SK-N-SH (cell line): ENCODE results near the gene TRA2B. TPM values are rescaled to one million over a fixed set of nuclear protein-coding genes. Genes with fewer than 3 reads are reported as not detected.

Experiments used
- CTCF ChIA-PET: fragments of 300-600, 350-600 bp; formaldehyde crosslinking; extraction: SDS; loops from one replicate; lab custom pipeline; 2021; lab: Yijun Ruan, JAX
- POLR2A ChIA-PET: fragments of 350-600 bp; sonication (Branson Sonifier 250); formaldehyde crosslinking; extraction: SDS; loops from one replicate; lab custom pipeline; 2020; ENCODE audit warnings: antibody characterized with exemption, inconsistent platforms; lab: Yijun Ruan, JAX
- DNase-seq: peaks from one replicate; pipeline ENCODE4 v3.0.0; 2012
- H2AFZ ChIP-seq: fragments of 200-600 bp; sonication (generic); 2 replicates; pipeline ENCODE4 v1.8.1; 2016; ENCODE audit warnings: antibody characterized with exemption, mild to moderate bottlenecking, low read depth
- H3F3A ChIP-seq: fragments of 200-600 bp; sonication (generic); replicated peaks from 2 replicates; pipeline ENCODE3; 2016; ENCODE audit warnings: antibody characterized with exemption, mild to moderate bottlenecking; ENCODE audit not compliant: insufficient read depth
- H3K27ac ChIP-seq, 2 experiments: fragments of 200-500 bp in 1 of 2; fragments of 200-600 bp in 1 of 2; sonication (Bioruptor generic) in 1 of 2; sonication (generic), shearing (Covaris generic) in 1 of 2; 2 replicates each; pipeline versions ENCODE4 v1.5.1 to v1.6.1; 2014 to 2016; ENCODE audit warnings: low read depth in 2 of 2, inconsistent platforms in 1 of 2, low read length in 1 of 2, mild to moderate bottlenecking in 1 of 2, mixed read lengths in 1 of 2
- H3K27me3 ChIP-seq: fragments of 200-600 bp; sonication (generic), shearing (Covaris generic); 2 replicates; pipeline ENCODE4 v1.6.1; 2016; ENCODE audit warnings: mixed run types; ENCODE audit not compliant: insufficient read depth
- H3K36me3 ChIP-seq, 2 experiments: fragments of 200-500 bp in 1 of 2; fragments of 200-600 bp in 1 of 2; sonication (Bioruptor generic) in 1 of 2; sonication (generic) in 1 of 2; replicated peaks in 1 of 2; 2 replicates each; pipeline versions ENCODE3 to v1.5.1; 2014 to 2016; ENCODE audit warnings: low read length in 1 of 2, mild to moderate bottlenecking in 1 of 2; ENCODE audit not compliant: insufficient read depth in 2 of 2, control insufficient read depth in 1 of 2
- H3K4me1 ChIP-seq, 2 experiments: fragments of 200-500 bp in 1 of 2; fragments of 200-600 bp in 1 of 2; sonication (Bioruptor generic) in 1 of 2; sonication (generic), shearing (Covaris generic) in 1 of 2; 2 replicates each; pipeline versions ENCODE4 v1.5.1 to v1.6.1; 2014 to 2016; ENCODE audit warnings: low read depth in 1 of 2, low read length in 1 of 2, mixed run types in 1 of 2; ENCODE audit not compliant: insufficient read depth in 2 of 2, control insufficient read depth in 1 of 2
- H3K4me2 ChIP-seq: fragments of 200-600 bp; sonication (generic), shearing (Covaris generic); 2 replicates; pipeline ENCODE4 v1.6.1; 2017; ENCODE audit warnings: mixed run types
- H3K4me3 ChIP-seq, 2 experiments: fragments of 200-500 bp in 1 of 2; fragments of 200-600 bp in 1 of 2; sonication (Bioruptor generic) in 1 of 2; sonication (generic), shearing (Covaris generic) in 1 of 2; 2 replicates each; pipeline versions ENCODE4 v1.5.1 to v1.8.1; 2014 to 2016; ENCODE audit warnings: low read depth in 2 of 2, inconsistent platforms in 1 of 2, low read length in 1 of 2, mild to moderate bottlenecking in 1 of 2, mixed read lengths in 1 of 2, moderate library complexity in 1 of 2
- H3K79me2 ChIP-seq: fragments of 200-600 bp; sonication (generic); 2 replicates; pipeline ENCODE4 v1.8.1; 2017; ENCODE audit warnings: mild to moderate bottlenecking; ENCODE audit not compliant: insufficient read depth
- H3K9ac ChIP-seq: fragments of 200-600 bp; sonication (generic); 2 replicates; pipeline ENCODE4 v1.6.1; 2017; ENCODE audit warnings: mixed run types
- H3K9me2 ChIP-seq: fragments of 200-600 bp; sonication (generic); 2 replicates; pipeline ENCODE4 v1.6.1; 2017; ENCODE audit warnings: mixed run types
- H3K9me3 ChIP-seq: fragments of 200-600 bp; sonication (generic); 2 replicates; pipeline ENCODE4 v1.6.1; 2017; ENCODE audit warnings: mixed run types, mild to moderate bottlenecking, moderate library complexity
- H4K20me1 ChIP-seq: fragments of 200-600 bp; sonication (generic); 2 replicates; pipeline ENCODE4 v1.6.1; 2017; ENCODE audit warnings: mild to moderate bottlenecking, mixed run types; ENCODE audit not compliant: insufficient read depth
- CHD2 ChIP-seq: fragments of 150-350 bp; IDR thresholded peaks from 2 replicates; pipeline ENCODE4 v1.6.1; 2018; ENCODE audit warnings: low read length; ENCODE audit not compliant: partially characterized antibody
- FOSL2 ChIP-seq: IDR thresholded peaks from 2 replicates; pipeline ENCODE4 v1.4.0; 2012; ENCODE audit warnings: low read depth, mild to moderate bottlenecking, moderate library complexity, borderline replicate concordance
- FOXJ3 ChIP-seq: sonication (generic); formaldehyde crosslinking; IDR thresholded peaks from 2 replicates; pipeline ENCODE4 v1.5.1; 2020; ENCODE audit warnings: mild to moderate bottlenecking, missing genetic modification reagents
- FOXM1 ChIP-seq: IDR thresholded peaks from 2 replicates; pipeline ENCODE4 v1.4.0; 2012; ENCODE audit warnings: low read depth, mild to moderate bottlenecking
- GABPA ChIP-seq: IDR thresholded peaks from 2 replicates; pipeline ENCODE4 v1.4.0; 2012; ENCODE audit warnings: low read depth, mild to moderate bottlenecking
- GATA2 ChIP-seq: sonication (generic); formaldehyde crosslinking; IDR thresholded peaks from 2 replicates; pipeline ENCODE4 v1.5.0; 2020; ENCODE audit warnings: mild to moderate bottlenecking, missing genetic modification reagents
- IRF3 ChIP-seq: fragments of 150-350 bp; IDR thresholded peaks from 2 replicates; pipeline ENCODE4 v1.6.1; 2016; ENCODE audit warnings: mild to moderate bottlenecking, low read depth, low read length
- JUND ChIP-seq: IDR thresholded peaks from 2 replicates; pipeline ENCODE4 v1.4.0; 2012
- MEF2A ChIP-seq: IDR thresholded peaks from 2 replicates; pipeline ENCODE4 v1.4.0; 2012; ENCODE audit warnings: low read depth, borderline replicate concordance
- NFIC ChIP-seq: IDR thresholded peaks from 2 replicates; pipeline ENCODE4 v1.4.0; 2012; ENCODE audit warnings: borderline replicate concordance
- NRF1 ChIP-seq: IDR thresholded peaks from 2 replicates; pipeline ENCODE4 v1.6.1; 2012; ENCODE audit warnings: low read depth, mild to moderate bottlenecking, low read length
- PBX3 ChIP-seq: IDR thresholded peaks from 2 replicates; pipeline ENCODE4; 2012
- POLR2AphosphoS5 ChIP-seq: IDR thresholded peaks from 2 replicates; pipeline ENCODE4 v1.6.1; 2012; ENCODE audit warnings: low read depth, low read length
- RCOR1 ChIP-seq: fragments of 150-350 bp; IDR thresholded peaks from 2 replicates; pipeline ENCODE4 v1.6.1; 2017; ENCODE audit warnings: antibody characterized with exemption, low read length
- RFX5 ChIP-seq: IDR thresholded peaks from 2 replicates; pipeline ENCODE4 v1.6.1; 2012; ENCODE audit warnings: mild to moderate bottlenecking, improper control_type of control experiment, low read length
- SIN3A ChIP-seq: IDR thresholded peaks from 2 replicates; pipeline ENCODE4 v1.6.1; 2012; ENCODE audit warnings: low read depth, mild to moderate bottlenecking, low read length, moderate library complexity, borderline replicate concordance
- TAF1 ChIP-seq: IDR thresholded peaks from 2 replicates; pipeline ENCODE4 v1.6.1; 2012; ENCODE audit warnings: low read depth, mild to moderate bottlenecking, low read length, moderate library complexity, borderline replicate concordance
- TCF12 ChIP-seq: IDR thresholded peaks from 2 replicates; pipeline ENCODE4 v1.4.0; 2012
- TEAD4 ChIP-seq: IDR thresholded peaks from 2 replicates; pipeline ENCODE4 v1.4.0; 2012; ENCODE audit warnings: mild to moderate bottlenecking, borderline replicate concordance; ENCODE audit not compliant: insufficient read depth
- WGBS: methylation state at CpG from one replicate; pipeline ENCODE4 v1.1.6; 2017; ENCODE audit warnings: low lambda C conversion rate; 5-methylcytosine and 5-hydroxymethylcytosine counted together
- polyA plus RNA-seq, 3 experiments: library from polyadenylated mRNA; depleted of rRNA; stranded (reverse); fragments of >200 nt; gene quantifications; 2 replicates each; pipeline ENCODE4 v1.2.3, GENCODE V29; 2012
- TF ChIP-seq, protein P1 (sequence below): IDR thresholded peaks from 2 replicates; pipeline ENCODE4 v1.4.0; 2012; ENCODE audit warnings: low read depth, borderline replicate concordance
- TF ChIP-seq, protein P2 (sequence below): IDR thresholded peaks from 2 replicates; pipeline ENCODE4 v1.4.0; 2012; ENCODE audit warnings: low read depth, borderline replicate concordance
- TF ChIP-seq, protein P3 (sequence below): IDR thresholded peaks from 2 replicates; pipeline ENCODE4 v1.4.0; 2012; ENCODE audit warnings: low read depth

Gene TRA2B
- polyA plus RNA-seq, 1 of the 3 experiments (the other 2 are of a cell fraction): 212 TPM

DNA sequence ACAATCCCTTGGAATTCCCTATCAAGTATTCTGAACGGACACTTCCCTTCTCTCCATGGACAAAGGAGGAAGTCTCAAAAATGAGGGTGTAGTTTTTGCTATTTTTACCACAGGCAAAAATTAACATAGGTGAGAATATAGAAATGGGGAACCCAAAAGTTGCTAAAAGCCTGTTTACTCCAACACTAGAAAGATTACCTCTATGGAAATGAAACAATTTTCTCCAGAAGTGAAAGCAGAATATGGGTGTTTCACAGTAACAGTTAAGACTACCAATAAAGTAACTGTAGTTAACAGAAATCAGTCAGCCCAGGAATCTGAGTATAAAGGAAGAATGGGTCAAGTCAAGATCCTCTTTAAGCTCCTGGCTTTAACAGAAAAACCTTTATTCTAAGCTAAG lies 9.3 kb downstream of the TRA2B start:
- Histone ChIP-seq H2AFZ (no peak overlapping the region), H4K20me1 (peaks cover 100% of the 10 kb centered on the region), H3K4me1 (peaks cover 48 to 55% of the 10 kb centered on the region in 2 experiments), H3K79me2 (peaks cover 100% of the 10 kb centered on the region), H3K4me3 (no peak overlapping the region), H3K9ac (no peak overlapping the region), H3K36me3 (peaks cover 62 to 82% of the 10 kb centered on the region in 2 experiments), H3K27me3 (no peaks in the 10 kb centered on the region), H3K27ac (peak overlapping the region in 1 of 2 experiments; percentile 18; a peak in 2 of 4 replicates), H3K4me2 (peak overlapping the region; percentile 74; the same call in 1 of the 2 replicates), H3K9me2 (no peaks in the 10 kb centered on the region), H3F3A (peaks cover 34% of the 10 kb centered on the region), H3K9me3 (no peaks in the 10 kb centered on the region)
- no peak for DNase-seq
- POLR2A ChIA-PET: interaction anchor here (1.0 to 3.3 kb wide), 2 partner anchors 9 to 22 kb away, joined by 3 to 17 read pairs; partner anchors contain the start of gene TRA2B
- 0 out of 2 replicates have a peak, but pooled peaks have one; percentile 11 for TF ChIP-seq POLR2AphosphoS5
- no peak for TF ChIP-seq GABPA
- 55% methylated on average over 1 of the region's 1 CpG for WGBS
- CTCF ChIA-PET: interaction anchor here (0.9 to 3.0 kb wide), 4 partner anchors 7 to 268 kb away, joined by 3 to 24 read pairs (median 5); no protein-coding TSS in a partner anchor

- Histone ChIP-seq H3K9me2 (no peaks in the 10 kb centered on the region), H2AFZ (no peak overlapping the region), H3K4me3 (no peak overlapping the region; a peak in 1 of 4 replicates), H3K4me1 (peaks cover 40 to 53% of the 10 kb centered on the region in 2 experiments), H3K36me3 (peaks cover 70 to 91% of the 10 kb centered on the region in 2 experiments), H3K9me3 (no peaks in the 10 kb centered on the region), H3K9ac (no peak overlapping the region), H3K27ac (peak overlapping the region in 1 of 2 experiments; percentile 18; a peak in 2 of 4 replicates), H3K27me3 (no peaks in the 10 kb centered on the region), H4K20me1 (peaks cover 100% of the 10 kb centered on the region), H3K4me2 (peak overlapping the region; percentile 74; the same call in 1 of the 2 replicates), H3F3A (peaks cover 41% of the 10 kb centered on the region), H3K79me2 (peaks cover 100% of the 10 kb centered on the region)
- TF ChIP-seq, protein P1, sequence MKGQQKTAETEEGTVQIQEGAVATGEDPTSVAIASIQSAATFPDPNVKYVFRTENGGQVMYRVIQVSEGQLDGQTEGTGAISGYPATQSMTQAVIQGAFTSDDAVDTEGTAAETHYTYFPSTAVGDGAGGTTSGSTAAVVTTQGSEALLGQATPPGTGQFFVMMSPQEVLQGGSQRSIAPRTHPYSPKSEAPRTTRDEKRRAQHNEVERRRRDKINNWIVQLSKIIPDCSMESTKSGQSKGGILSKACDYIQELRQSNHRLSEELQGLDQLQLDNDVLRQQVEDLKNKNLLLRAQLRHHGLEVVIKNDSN: no peak
- TF ChIP-seq TCF12: no peak
- TF ChIP-seq FOXJ3 (CRISPR knock-in tag): no peak
- no peak for TF ChIP-seq NRF1
- no peak for TF ChIP-seq MEF2A
- no peak for TF ChIP-seq NFIC
- TF ChIP-seq TAF1: no peak
- TF ChIP-seq CHD2: no peak
- TF ChIP-seq GATA2 (CRISPR knock-in tag): no peak
- TF ChIP-seq RCOR1: no peak
- no peak for TF ChIP-seq TEAD4
- TF ChIP-seq JUND: no peak
- no peak for TF ChIP-seq SIN3A
- TF ChIP-seq FOXM1: no peak
- TF ChIP-seq PBX3: no peak
- TF ChIP-seq, protein P2, sequence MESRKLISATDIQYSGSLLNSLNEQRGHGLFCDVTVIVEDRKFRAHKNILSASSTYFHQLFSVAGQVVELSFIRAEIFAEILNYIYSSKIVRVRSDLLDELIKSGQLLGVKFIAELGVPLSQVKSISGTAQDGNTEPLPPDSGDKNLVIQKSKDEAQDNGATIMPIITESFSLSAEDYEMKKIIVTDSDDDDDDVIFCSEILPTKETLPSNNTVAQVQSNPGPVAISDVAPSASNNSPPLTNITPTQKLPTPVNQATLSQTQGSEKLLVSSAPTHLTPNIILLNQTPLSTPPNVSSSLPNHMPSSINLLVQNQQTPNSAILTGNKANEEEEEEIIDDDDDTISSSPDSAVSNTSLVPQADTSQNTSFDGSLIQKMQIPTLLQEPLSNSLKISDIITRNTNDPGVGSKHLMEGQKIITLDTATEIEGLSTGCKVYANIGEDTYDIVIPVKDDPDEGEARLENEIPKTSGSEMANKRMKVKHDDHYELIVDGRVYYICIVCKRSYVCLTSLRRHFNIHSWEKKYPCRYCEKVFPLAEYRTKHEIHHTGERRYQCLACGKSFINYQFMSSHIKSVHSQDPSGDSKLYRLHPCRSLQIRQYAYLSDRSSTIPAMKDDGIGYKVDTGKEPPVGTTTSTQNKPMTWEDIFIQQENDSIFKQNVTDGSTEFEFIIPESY: no peak
- TF ChIP-seq FOSL2: no peak
- TF ChIP-seq, protein P3, sequence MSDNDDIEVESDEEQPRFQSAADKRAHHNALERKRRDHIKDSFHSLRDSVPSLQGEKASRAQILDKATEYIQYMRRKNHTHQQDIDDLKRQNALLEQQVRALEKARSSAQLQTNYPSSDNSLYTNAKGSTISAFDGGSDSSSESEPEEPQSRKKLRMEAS: no peak
- TF ChIP-seq RFX5: no peak
- TF ChIP-seq IRF3: no peak
- DNase-seq: no peak
- WGBS: 42% methylated on average over 1 of the region's 1 CpG
- CTCF ChIA-PET: interaction anchor here (0.9 to 3.0 kb wide), 5 partner anchors 8 to 267 kb away, joined by 3 to 24 read pairs (median 3); no protein-coding TSS in a partner anchor
- POLR2A ChIA-PET: interaction anchor here (3.3 kb wide), 1 partner anchor 10 kb away, joined by 17 read pairs; the partner anchor contains the start of gene TRA2B
These were observed 10.2 kb downstream of the TRA2B start for GRCh38 chr3:185927501-185928200.
